ENCODE results near the gene GLIS1. TPM values are rescaled to one million over a fixed set of nuclear protein-coding genes. Genes with fewer than 3 reads are reported as not detected.

The GLIS1 gene
- total and polyA plus RNA-seq, 7 donors: 0.03 to 0.40 (median 0.15) TPM

- Histone ChIP-seq H3K27me3 (ENCODE audit: insufficient read depth in 3 of 3, low read length in 2 of 3) (peaks cover 0 to 3% (median 0%) of the 10 kb centered on the region in 3 donors), H3K9me3 (no peaks in the 10 kb centered on the region), H3K4me1 (no peaks in the 10 kb centered on the region), H3K36me3 (ENCODE audit: insufficient read depth in 1 of 2, low read depth in 1 of 2) (no peaks in the 10 kb centered on the region), H3K4me3 (no peak overlapping the region), H3K27ac (no peak overlapping the region)
- DNase-seq: no peak
- 86 to 89% (median 87%) methylated on average over 24 of the region's 24 CpGs for WGBS, 3 donors
- no peak for ATAC-seq
- TF ChIP-seq, protein P1, sequence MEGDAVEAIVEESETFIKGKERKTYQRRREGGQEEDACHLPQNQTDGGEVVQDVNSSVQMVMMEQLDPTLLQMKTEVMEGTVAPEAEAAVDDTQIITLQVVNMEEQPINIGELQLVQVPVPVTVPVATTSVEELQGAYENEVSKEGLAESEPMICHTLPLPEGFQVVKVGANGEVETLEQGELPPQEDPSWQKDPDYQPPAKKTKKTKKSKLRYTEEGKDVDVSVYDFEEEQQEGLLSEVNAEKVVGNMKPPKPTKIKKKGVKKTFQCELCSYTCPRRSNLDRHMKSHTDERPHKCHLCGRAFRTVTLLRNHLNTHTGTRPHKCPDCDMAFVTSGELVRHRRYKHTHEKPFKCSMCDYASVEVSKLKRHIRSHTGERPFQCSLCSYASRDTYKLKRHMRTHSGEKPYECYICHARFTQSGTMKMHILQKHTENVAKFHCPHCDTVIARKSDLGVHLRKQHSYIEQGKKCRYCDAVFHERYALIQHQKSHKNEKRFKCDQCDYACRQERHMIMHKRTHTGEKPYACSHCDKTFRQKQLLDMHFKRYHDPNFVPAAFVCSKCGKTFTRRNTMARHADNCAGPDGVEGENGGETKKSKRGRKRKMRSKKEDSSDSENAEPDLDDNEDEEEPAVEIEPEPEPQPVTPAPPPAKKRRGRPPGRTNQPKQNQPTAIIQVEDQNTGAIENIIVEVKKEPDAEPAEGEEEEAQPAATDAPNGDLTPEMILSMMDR (IDR thresholded peaks at IDR 0.05): no peak
- intact Hi-C loops (cut with DNase I): no loop called here
These were observed 274.7 kb downstream of the GLIS1 start for GRCh38 chr1:53463961-53464899.

GRCh38 chr1:53462769-53463501 is 276.0 kb downstream of the GLIS1 start:
- intact Hi-C loops (cut with DNase I): no loop called here
- H3K4me1 ChIP-seq: no peaks in the 10 kb centered on the region
- ATAC-seq (no peak), DNase-seq (no peak)
- WGBS, 3 donors: 53 to 71% (median 67%) methylated on average over 11 of the region's 11 CpGs
- no peaks in the 10 kb centered on the region for H3K9me3 ChIP-seq
- no peak overlapping the region for H3K27ac ChIP-seq
- H3K4me3 ChIP-seq: no peak overlapping the region
- TF ChIP-seq, protein P1 (IDR thresholded peaks at IDR 0.05): no peak
- H3K27me3 ChIP-seq (ENCODE audit: insufficient read depth in 3 of 3, low read length in 2 of 3): peaks cover 0 to 3% (median 0%) of the 10 kb centered on the region in 3 donors
- H3K36me3 ChIP-seq (ENCODE audit: insufficient read depth in 1 of 2, low read depth in 1 of 2): no peaks in the 10 kb centered on the region

GRCh38 chr1:53462193-53462592 is 276.8 kb downstream of the GLIS1 start:
- H3K27ac ChIP-seq: no peak overlapping the region
- H3K4me1 ChIP-seq: no peaks in the 10 kb centered on the region
- no peaks in the 10 kb centered on the region for H3K9me3 ChIP-seq
- 83 to 86% (median 84%) methylated on average over 6 of the region's 6 CpGs for WGBS, 3 donors
- ATAC-seq: no peak
- H3K4me3 ChIP-seq: no peak overlapping the region
- TF ChIP-seq, protein P1 (IDR thresholded peaks at IDR 0.05): no peak
- H3K36me3 ChIP-seq (ENCODE audit: insufficient read depth in 1 of 2, low read depth in 1 of 2): no peaks in the 10 kb centered on the region
- H3K27me3 ChIP-seq (ENCODE audit: insufficient read depth in 3 of 3, low read length in 2 of 3): peaks cover 0 to 3% (median 0%) of the 10 kb centered on the region in 3 donors
- intact Hi-C loops (cut with DNase I): no loop called here
- no peak for DNase-seq

DNA sequence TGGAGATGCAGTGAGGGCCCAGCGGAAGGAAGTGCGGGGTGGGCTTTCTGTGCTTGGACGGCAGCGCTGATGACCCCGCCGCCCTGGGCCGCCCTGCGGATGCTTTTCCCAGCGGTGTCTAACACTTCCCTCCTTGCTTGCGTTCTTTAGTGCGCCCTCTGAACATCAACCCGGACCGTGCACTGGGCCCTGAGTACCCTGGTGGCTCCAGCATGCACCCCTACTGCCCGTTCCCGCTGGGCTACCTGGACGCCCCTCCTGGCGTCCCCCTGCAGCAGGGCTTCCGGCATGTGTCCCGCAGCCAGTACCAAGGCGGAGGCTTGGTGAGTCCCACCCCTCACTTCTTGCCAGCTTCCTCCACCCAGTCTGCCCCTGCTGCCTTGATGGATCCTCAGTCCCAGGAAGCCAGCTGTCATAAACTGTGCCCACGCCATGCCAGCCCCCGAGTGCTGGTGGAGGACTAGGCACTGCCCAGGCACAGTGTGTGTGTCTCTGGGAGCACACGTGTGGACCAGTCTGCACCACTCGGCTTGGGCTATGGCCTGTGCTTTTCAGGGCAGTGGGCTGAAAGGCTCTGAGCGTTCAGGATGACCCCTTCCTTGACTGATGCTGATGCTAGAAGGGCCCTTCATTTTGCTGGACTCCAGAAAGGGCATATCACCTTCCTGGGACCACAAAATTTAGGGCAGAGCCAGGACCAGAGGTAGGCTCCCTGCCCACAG is 277.5 kb downstream of the GLIS1 start:
- WGBS, 3 donors: 82 to 89% (median 84%) methylated on average over 25 of the region's 25 CpGs
- TF ChIP-seq, protein P1 (IDR thresholded peaks at IDR 0.05): no peak
- no peaks in the 10 kb centered on the region for H3K36me3 ChIP-seq (ENCODE audit: insufficient read depth in 1 of 2, low read depth in 1 of 2)
- H3K27me3 ChIP-seq (ENCODE audit: insufficient read depth in 3 of 3, low read length in 2 of 3): peaks cover 0 to 3% (median 0%) of the 10 kb centered on the region in 3 donors
- no peak overlapping the region for H3K27ac ChIP-seq
- ATAC-seq (no peak), DNase-seq (no peak)
- H3K4me3 ChIP-seq: no peak overlapping the region
- no peaks in the 10 kb centered on the region for H3K4me1 ChIP-seq
- H3K9me3 ChIP-seq: no peaks in the 10 kb centered on the region
- intact Hi-C loops (cut with DNase I): no loop called here
